ENCODE results near the gene ANTKMT.

Gene ANTKMT

GRCh38 chr16:694863-695354 lies 26.0 kb upstream of the ANTKMT start:
- no CpG with 5 or more reads among the region's 37 CpGs for WGBS (ENCODE audit: extremely low coverage, insufficient coverage, low lambda C conversion rate)
- Histone ChIP-seq H3K4me1 (ENCODE audit: control insufficient read depth, low read depth, low read length) (no peaks in the 10 kb centered on the region), H3K56ac (ENCODE audit: low read length) (no peak overlapping the region), H3K36me3 (ENCODE audit: control insufficient read depth, insufficient read depth, low read length) (no peaks in the 10 kb centered on the region), H3K4me2 (ENCODE audit: low read length) (no peak overlapping the region), H3K27me3 (ENCODE audit: insufficient read depth, low read length, poor library complexity) (peaks cover 28% of the 10 kb centered on the region), H4K5ac (ENCODE audit: low read length) (no peak overlapping the region), H4K8ac (ENCODE audit: low read depth, low read length) (no peak overlapping the region), H3K79me2 (ENCODE audit: control insufficient read depth, insufficient read depth, low read length) (no peaks in the 10 kb centered on the region), H3K4me3 (ENCODE audit: low read length) (no peak overlapping the region), H3K23ac (ENCODE audit: low read length) (no peak overlapping the region), H3K9ac (ENCODE audit: low read length) (peak overlapping the region; percentile 17), H3K79me1 (ENCODE audit: low read length) (no peaks in the 10 kb centered on the region), H3K4ac (ENCODE audit: low read depth, low read length) (no peak overlapping the region), H3K27ac (ENCODE audit: low read depth, low read length) (no peak overlapping the region), H3K18ac (ENCODE audit: low read length) (no peak overlapping the region), H2BK120ac (ENCODE audit: low read depth, low read length) (no peak overlapping the region), H2BK5ac (ENCODE audit: low read length) (no peak overlapping the region), H2AK5ac (ENCODE audit: low read length) (no peak overlapping the region), H2BK15ac (replicated peaks; ENCODE audit: low read depth) (no peak overlapping the region)
- DNase-seq, result no peak

- no peak overlapping the region for H3K4ac ChIP-seq (ENCODE audit: low read depth, low read length)
- H3K36me3 ChIP-seq (ENCODE audit: control insufficient read depth, insufficient read depth, low read length), result no peaks in the 10 kb centered on the region
- H2BK5ac ChIP-seq (ENCODE audit: low read length), result no peak overlapping the region
- H2AK5ac ChIP-seq (ENCODE audit: low read length), result no peak overlapping the region
- H3K79me1 ChIP-seq (ENCODE audit: low read length), result no peaks in the 10 kb centered on the region
- no CpG with 5 or more reads among the region's 71 CpGs for WGBS (ENCODE audit: extremely low coverage, insufficient coverage, low lambda C conversion rate)
- H3K56ac ChIP-seq (ENCODE audit: low read length), result no peak overlapping the region
- peaks cover 28% of the 10 kb centered on the region for H3K27me3 ChIP-seq (ENCODE audit: insufficient read depth, low read length, poor library complexity)
- peak overlapping the region; percentile 24 for H3K9ac ChIP-seq (ENCODE audit: low read length)
- H3K18ac ChIP-seq (ENCODE audit: low read length), result no peak overlapping the region
- no peak overlapping the region for H2BK120ac ChIP-seq (ENCODE audit: low read depth, low read length)
- no peak overlapping the region for H3K23ac ChIP-seq (ENCODE audit: low read length)
- no peak overlapping the region for H4K5ac ChIP-seq (ENCODE audit: low read length)
- no peaks in the 10 kb centered on the region for H3K79me2 ChIP-seq (ENCODE audit: control insufficient read depth, insufficient read depth, low read length)
- H3K4me1 ChIP-seq (ENCODE audit: control insufficient read depth, low read depth, low read length), result no peaks in the 10 kb centered on the region
- no peak overlapping the region for H4K8ac ChIP-seq (ENCODE audit: low read depth, low read length)
- no peak for DNase-seq
- no peak overlapping the region for H3K4me3 ChIP-seq (ENCODE audit: low read length)
- no peak overlapping the region for H2BK15ac ChIP-seq (replicated peaks; ENCODE audit: low read depth)
- peak overlapping the region; percentile 59 for H3K4me2 ChIP-seq (ENCODE audit: low read length)
- H3K27ac ChIP-seq (ENCODE audit: low read depth, low read length), result no peak overlapping the region
Observed at GRCh38 chr16:695355-696089, 25.4 kb upstream of the ANTKMT start.

- no peak overlapping the region for H3K18ac ChIP-seq (ENCODE audit: low read length)
- H3K4me2 ChIP-seq (ENCODE audit: low read length), result no peak overlapping the region
- H3K79me2 ChIP-seq (ENCODE audit: control insufficient read depth, insufficient read depth, low read length), result no peaks in the 10 kb centered on the region
- no peak overlapping the region for H2BK5ac ChIP-seq (ENCODE audit: low read length)
- no peak overlapping the region for H4K5ac ChIP-seq (ENCODE audit: low read length)
- H3K27ac ChIP-seq (ENCODE audit: low read depth, low read length), result no peak overlapping the region
- no CpG with 5 or more reads among the region's 19 CpGs for WGBS (ENCODE audit: extremely low coverage, insufficient coverage, low lambda C conversion rate)
- H3K56ac ChIP-seq (ENCODE audit: low read length), result no peak overlapping the region
- H2BK15ac ChIP-seq (replicated peaks; ENCODE audit: low read depth), result no peak overlapping the region
- no peaks in the 10 kb centered on the region for H3K4me1 ChIP-seq (ENCODE audit: control insufficient read depth, low read depth, low read length)
- H3K27me3 ChIP-seq (ENCODE audit: insufficient read depth, low read length, poor library complexity), result peaks cover 32% of the 10 kb centered on the region
- H3K79me1 ChIP-seq (ENCODE audit: low read length), result no peaks in the 10 kb centered on the region
- H3K4ac ChIP-seq (ENCODE audit: low read depth, low read length), result no peak overlapping the region
- H4K8ac ChIP-seq (ENCODE audit: low read depth, low read length), result no peak overlapping the region
- no peak overlapping the region for H3K23ac ChIP-seq (ENCODE audit: low read length)
- H3K4me3 ChIP-seq (ENCODE audit: low read length), result no peak overlapping the region
- DNase-seq, result no peak
- no peak overlapping the region for H3K9ac ChIP-seq (ENCODE audit: low read length)
- no peak overlapping the region for H2AK5ac ChIP-seq (ENCODE audit: low read length)
- no peak overlapping the region for H2BK120ac ChIP-seq (ENCODE audit: low read depth, low read length)
- H3K36me3 ChIP-seq (ENCODE audit: control insufficient read depth, insufficient read depth, low read length), result no peaks in the 10 kb centered on the region
Observed at GRCh38 chr16:698911-699671, 21.9 kb upstream of the ANTKMT start.

- Histone ChIP-seq H2BK15ac (replicated peaks; ENCODE audit: low read depth) (no peak overlapping the region), H3K4me3 (ENCODE audit: low read length) (no peak overlapping the region), H3K18ac (ENCODE audit: low read length) (no peak overlapping the region), H3K23ac (ENCODE audit: low read length) (no peak overlapping the region), H3K79me1 (ENCODE audit: low read length) (no peaks in the 10 kb centered on the region), H4K5ac (ENCODE audit: low read length) (no peak overlapping the region), H3K27ac (ENCODE audit: low read depth, low read length) (no peak overlapping the region), H3K4ac (ENCODE audit: low read depth, low read length) (no peak overlapping the region), H3K4me1 (ENCODE audit: control insufficient read depth, low read depth, low read length) (no peaks in the 10 kb centered on the region), H3K79me2 (ENCODE audit: control insufficient read depth, insufficient read depth, low read length) (no peaks in the 10 kb centered on the region), H2BK120ac (ENCODE audit: low read depth, low read length) (no peak overlapping the region), H2BK5ac (ENCODE audit: low read length) (no peak overlapping the region), H3K56ac (ENCODE audit: low read length) (no peak overlapping the region), H2AK5ac (ENCODE audit: low read length) (no peak overlapping the region), H3K9ac (ENCODE audit: low read length) (no peak overlapping the region), H3K36me3 (ENCODE audit: control insufficient read depth, insufficient read depth, low read length) (no peaks in the 10 kb centered on the region), H3K27me3 (ENCODE audit: insufficient read depth, low read length, poor library complexity) (peaks cover 28% of the 10 kb centered on the region), H4K8ac (ENCODE audit: low read depth, low read length) (no peak overlapping the region), H3K4me2 (ENCODE audit: low read length) (no peak overlapping the region)
- WGBS (ENCODE audit: extremely low coverage, insufficient coverage, low lambda C conversion rate), result no CpG with 5 or more reads among the region's 76 CpGs
- peak; percentile 50 for DNase-seq
Observed at GRCh38 chr16:700684-701584, 20.0 kb upstream of the ANTKMT start.

GRCh38 chr16:702341-702740 lies 18.6 kb upstream of the ANTKMT start:
- Histone ChIP-seq H3K36me3 (ENCODE audit: control insufficient read depth, insufficient read depth, low read length) (no peaks in the 10 kb centered on the region), H3K79me1 (ENCODE audit: low read length) (no peaks in the 10 kb centered on the region), H4K5ac (ENCODE audit: low read length) (no peak overlapping the region), H3K27ac (ENCODE audit: low read depth, low read length) (no peak overlapping the region), H3K4ac (ENCODE audit: low read depth, low read length) (no peak overlapping the region), H3K27me3 (ENCODE audit: insufficient read depth, low read length, poor library complexity) (peaks cover 40% of the 10 kb centered on the region), H4K8ac (ENCODE audit: low read depth, low read length) (no peak overlapping the region), H3K79me2 (ENCODE audit: control insufficient read depth, insufficient read depth, low read length) (no peaks in the 10 kb centered on the region), H2BK120ac (ENCODE audit: low read depth, low read length) (no peak overlapping the region), H3K18ac (ENCODE audit: low read length) (no peak overlapping the region), H3K4me1 (ENCODE audit: control insufficient read depth, low read depth, low read length) (no peaks in the 10 kb centered on the region), H3K4me2 (ENCODE audit: low read length) (no peak overlapping the region), H2AK5ac (ENCODE audit: low read length) (no peak overlapping the region), H2BK5ac (ENCODE audit: low read length) (no peak overlapping the region), H2BK15ac (replicated peaks; ENCODE audit: low read depth) (no peak overlapping the region), H3K9ac (ENCODE audit: low read length) (no peak overlapping the region), H3K56ac (ENCODE audit: low read length) (no peak overlapping the region), H3K23ac (ENCODE audit: low read length) (no peak overlapping the region), H3K4me3 (ENCODE audit: low read length) (no peak overlapping the region)
- DNase-seq, result no peak
- no CpG with 5 or more reads among the region's 19 CpGs for WGBS (ENCODE audit: extremely low coverage, insufficient coverage, low lambda C conversion rate)

Data from mesendoderm (in vitro differentiated cells).